Adipocyte (in vitro differentiated cells): ENCODE results near the gene PRPH2.

Experiments used
- DNase-seq: peaks from one replicate; pipeline ENCODE4 v3.0.0-alpha.2; 2015; ENCODE audit warnings: low read depth
- H3K27me3 ChIP-seq: replicated peaks from 2 replicates; pipeline ENCODE4 v1.7.0; 2013; ENCODE audit warnings: mild to moderate bottlenecking, low read length, moderate library complexity; ENCODE audit not compliant: control insufficient read depth, insufficient read depth
- H3K36me3 ChIP-seq: 2 replicates; pipeline ENCODE4 v1.7.0; 2013; ENCODE audit warnings: low read length, mild to moderate bottlenecking, moderate library complexity; ENCODE audit not compliant: control insufficient read depth, insufficient read depth, severe bottlenecking
- H3K4me1 ChIP-seq: 2 replicates; pipeline ENCODE4 v1.7.0; 2013; ENCODE audit warnings: mild to moderate bottlenecking, low read length, moderate library complexity; ENCODE audit not compliant: control insufficient read depth, insufficient read depth
- H3K4me3 ChIP-seq: 2 replicates; pipeline ENCODE4 v1.7.0; 2013; ENCODE audit warnings: mild to moderate bottlenecking, low read length, moderate library complexity
- H3K9ac ChIP-seq: 2 replicates; pipeline ENCODE4 v1.7.0; 2013; ENCODE audit warnings: mild to moderate bottlenecking, low read length, moderate library complexity
- H3K9me3 ChIP-seq: 2 replicates; pipeline ENCODE4 v1.7.0; 2013; ENCODE audit warnings: mild to moderate bottlenecking, low read length, moderate library complexity; ENCODE audit not compliant: control insufficient read depth

PRPH2 gene

DNA sequence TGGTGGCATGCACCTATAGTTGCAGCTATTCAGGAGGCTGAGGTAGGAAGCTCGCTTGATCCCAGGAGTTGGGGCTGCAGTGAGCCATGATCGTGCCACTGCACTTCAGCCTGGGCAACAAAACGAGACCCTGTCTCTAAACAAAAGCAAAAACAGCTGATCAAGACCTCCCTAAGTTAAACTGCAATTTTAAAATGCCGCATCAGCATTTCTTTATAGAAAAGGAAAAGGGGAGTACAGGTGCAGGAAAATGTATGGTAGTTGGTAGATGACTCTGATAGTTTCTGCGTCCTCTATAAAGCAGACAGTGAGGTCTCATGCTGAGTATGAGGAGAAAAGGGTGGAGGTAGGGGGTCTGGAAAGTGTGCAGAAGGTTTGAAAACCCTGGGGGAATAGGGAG lies 32.4 kb upstream of the PRPH2 start:
- no peak for DNase-seq
- no peaks in the 10 kb centered on the region for H3K36me3 ChIP-seq
- H3K9me3 ChIP-seq = no peaks in the 10 kb centered on the region
- no peak overlapping the region for H3K4me3 ChIP-seq
- H3K27me3 ChIP-seq = no peaks in the 10 kb centered on the region
- no peaks in the 10 kb centered on the region for H3K4me1 ChIP-seq
- no peak overlapping the region for H3K9ac ChIP-seq

DNA sequence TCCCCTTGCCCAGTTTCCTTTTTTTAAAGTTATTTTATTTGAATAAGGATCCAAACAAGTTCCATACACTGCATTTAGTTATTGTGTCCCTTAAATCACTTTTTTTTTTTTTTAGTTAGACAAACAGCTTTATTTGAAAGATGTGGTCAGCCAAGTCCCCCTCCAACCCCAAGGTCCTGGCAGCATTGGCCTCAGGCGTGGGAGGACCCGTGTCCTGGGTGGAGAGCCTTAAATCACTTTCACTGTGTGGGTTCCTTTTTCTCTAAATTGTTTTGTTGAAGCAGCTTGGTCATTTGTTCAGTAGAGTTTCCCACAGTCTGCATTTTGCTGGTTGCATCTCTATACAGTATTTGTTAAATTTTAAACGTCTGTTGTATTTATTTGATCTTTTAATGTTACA lies 28.7 kb upstream of the PRPH2 start:
- Histone ChIP-seq H3K9me3 (no peaks in the 10 kb centered on the region), H3K27me3 (no peaks in the 10 kb centered on the region), H3K4me3 (no peak overlapping the region), H3K4me1 (peaks cover 14% of the 10 kb centered on the region), H3K36me3 (no peaks in the 10 kb centered on the region), H3K9ac (no peak overlapping the region)
- no peak for DNase-seq

DNA sequence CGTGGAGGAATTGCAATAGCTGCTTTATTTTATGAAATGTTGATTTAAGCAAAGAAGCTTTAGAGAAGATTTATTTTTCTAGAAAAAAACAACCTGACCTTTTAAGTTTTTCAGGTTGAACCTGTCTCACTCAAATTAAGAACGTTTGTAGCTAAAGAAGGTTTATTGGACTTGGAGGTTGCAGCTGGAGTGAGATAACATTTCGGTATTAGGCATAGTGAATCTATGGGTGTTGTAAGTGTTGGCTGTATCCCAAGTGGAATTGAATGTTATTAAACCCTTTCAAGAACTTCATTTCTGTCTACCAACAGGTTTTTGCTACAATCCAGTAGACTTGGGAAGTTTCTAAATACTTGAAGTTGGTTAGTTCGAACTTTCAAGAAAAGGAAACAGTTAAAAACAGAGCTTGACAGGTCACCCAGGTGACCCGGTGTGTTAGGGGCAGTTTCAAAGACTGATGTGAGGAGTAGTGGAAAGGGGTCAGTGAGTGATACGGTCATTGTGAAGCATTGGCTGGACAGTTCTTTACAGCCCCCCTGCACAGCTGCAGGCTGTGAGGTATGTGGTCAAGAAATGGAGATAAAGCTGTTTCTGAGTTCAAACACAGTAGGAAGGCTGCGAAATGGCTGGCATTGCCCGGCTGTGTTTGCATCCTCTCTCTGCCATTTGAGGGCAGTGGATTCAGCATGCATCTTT lies 26.0 kb upstream of the PRPH2 start:
- Histone ChIP-seq H3K36me3 (no peaks in the 10 kb centered on the region), H3K4me1 (peaks cover 28% of the 10 kb centered on the region), H3K27me3 (no peaks in the 10 kb centered on the region), H3K4me3 (peak overlapping the region; percentile 98), H3K9ac (peak overlapping the region; percentile 100), H3K9me3 (no peaks in the 10 kb centered on the region)
- no peak for DNase-seq

DNA sequence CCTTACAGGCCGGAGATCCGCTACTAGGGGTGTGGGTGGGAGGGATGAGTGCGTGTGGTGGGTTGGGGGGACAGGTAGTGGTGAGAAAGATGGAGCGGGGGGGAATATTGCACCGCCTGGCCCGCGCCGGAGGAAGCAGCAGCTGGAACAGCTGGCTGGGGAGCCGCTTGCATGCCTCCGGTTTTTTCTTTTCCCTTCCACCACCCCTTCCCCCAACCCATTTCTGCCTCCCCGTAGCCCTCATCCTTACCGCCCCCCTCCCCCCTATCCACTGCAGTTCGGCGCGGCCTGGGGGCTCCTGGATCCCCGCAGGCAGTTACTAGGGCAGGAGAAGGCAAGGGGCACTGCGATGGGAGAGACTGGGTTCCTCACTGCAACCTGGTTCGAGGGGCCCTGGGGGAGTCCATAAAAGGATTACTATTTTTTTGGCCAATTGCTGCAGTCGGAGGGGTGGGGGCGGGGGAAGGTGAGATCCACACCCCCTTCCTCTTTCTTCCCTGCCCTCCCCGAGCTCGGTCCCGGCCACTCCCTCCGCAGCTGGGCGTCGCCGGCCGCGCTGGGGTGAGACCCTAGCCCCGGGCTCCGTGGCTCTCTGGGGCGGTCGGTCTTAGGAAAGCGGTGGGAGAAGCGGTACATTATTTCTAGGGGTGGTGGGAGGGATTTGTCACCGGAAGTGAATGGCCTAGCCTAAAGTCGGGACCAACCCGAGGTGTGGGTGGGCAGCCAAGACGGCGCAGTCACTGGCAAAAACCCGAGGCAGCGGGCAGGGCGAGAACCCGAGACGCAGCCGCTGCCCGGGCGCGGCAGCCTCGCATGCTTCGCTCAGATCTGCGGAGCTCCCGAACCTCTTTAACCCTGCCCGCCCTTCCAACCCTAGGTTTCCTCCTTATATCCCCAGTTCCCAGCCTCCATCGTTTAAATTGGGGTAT lies 24.3 kb upstream of the PRPH2 start:
- peak overlapping the region; percentile 100 for H3K9ac ChIP-seq
- H3K4me3 ChIP-seq = peak overlapping the region; percentile 98
- no peaks in the 10 kb centered on the region for H3K27me3 ChIP-seq

DNA sequence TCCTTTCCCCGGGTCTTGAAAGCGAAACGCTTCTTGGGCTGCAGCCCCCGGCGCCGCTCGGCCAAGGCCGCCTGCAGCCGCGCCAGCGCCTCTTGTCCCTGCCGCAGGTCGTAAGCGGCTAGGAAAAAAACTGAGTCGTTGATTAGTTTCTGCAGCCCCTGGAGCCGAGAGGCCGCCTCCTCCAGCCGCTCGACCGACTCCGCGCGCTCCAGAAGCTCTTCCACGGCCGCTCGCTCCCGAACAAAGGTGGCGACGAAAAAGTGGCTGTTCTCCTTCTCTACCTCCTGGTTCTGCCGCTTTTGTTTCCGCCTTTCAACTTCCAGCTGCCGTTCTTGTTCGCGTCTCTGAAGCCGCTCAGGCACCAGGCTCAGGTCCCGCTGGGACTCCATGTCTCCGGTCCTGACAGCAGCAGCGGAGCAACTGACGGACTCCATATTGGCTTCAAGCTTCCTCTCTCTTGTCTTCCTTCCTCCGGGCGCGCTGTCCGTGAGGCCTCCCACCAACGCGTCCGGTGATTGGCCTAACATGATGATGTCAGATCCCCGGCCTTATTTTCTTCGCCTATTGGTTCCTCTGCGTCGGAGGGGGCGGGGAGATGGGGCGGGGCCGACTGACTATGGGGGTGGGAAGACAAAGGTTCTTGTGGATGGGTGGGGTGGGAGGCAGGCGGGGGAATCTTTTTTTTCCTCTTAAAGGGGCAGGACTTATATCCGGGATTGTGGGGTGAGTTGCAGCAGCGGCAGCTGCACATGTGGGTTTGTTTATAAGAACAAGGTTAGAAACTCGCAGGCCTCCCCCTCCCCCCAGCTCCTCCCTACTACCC lies 23.5 kb upstream of the PRPH2 start, which contains the start of gene TBCC:
TBCC (minus strand) TSS at position 464 of the 823 bp plus-strand sequence; CDS start at position 434, 30 bp downstream.
- Histone ChIP-seq H3K9ac (peak within 1 kb of the TSS; percentile 100), H3K36me3 (no peaks in the 10 kb centered on the region), H3K27me3 (no peaks in the 10 kb centered on the region), H3K4me3 (peak within 1 kb of the TSS; percentile 100), H3K4me1 (peaks cover 53% of the 10 kb centered on the region), H3K9me3 (no peaks in the 10 kb centered on the region)
- peak; percentile 99 for DNase-seq

More for the DNA sequence above, 24.3 kb upstream of the PRPH2 start:
- Histone ChIP-seq H3K36me3 (no peaks in the 10 kb centered on the region), H3K9me3 (no peaks in the 10 kb centered on the region), H3K4me1 (peaks cover 44% of the 10 kb centered on the region)
- DNase-seq = peak; percentile 91

DNA sequence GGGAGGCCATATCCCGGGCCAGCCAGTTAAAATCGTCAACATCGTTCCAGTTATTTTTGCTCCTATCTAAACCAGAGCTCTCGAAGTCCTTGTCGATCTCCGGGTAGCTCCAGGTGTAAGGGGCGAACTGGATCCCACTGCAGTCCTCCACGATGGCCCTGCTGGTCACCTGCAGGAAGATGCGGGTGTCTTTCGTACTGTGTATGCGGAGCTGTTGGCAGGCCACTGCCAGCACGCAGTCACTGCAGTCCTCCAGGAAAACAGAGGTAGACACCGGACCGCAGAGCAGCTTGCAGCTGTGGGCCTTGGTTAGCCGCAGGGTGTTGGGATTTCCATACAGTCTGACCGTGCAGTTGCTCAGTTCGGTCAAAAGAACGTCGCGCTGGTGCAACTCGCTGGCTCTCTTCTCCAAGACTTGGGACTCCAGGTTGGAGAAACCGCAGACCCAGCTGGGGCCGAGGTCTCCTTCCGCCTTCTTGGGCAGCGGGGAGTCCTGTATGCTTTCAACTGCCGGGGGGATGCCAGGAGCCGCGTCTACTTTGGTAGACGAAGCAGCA lies 22.8 kb upstream of the PRPH2 start:
- peak; percentile 59 for DNase-seq
- Histone ChIP-seq H3K9me3 (no peaks in the 10 kb centered on the region), H3K36me3 (no peaks in the 10 kb centered on the region), H3K27me3 (no peaks in the 10 kb centered on the region), H3K9ac (peak overlapping the region; percentile 99), H3K4me1 (peaks cover 58% of the 10 kb centered on the region), H3K4me3 (peak overlapping the region; percentile 100)

DNA sequence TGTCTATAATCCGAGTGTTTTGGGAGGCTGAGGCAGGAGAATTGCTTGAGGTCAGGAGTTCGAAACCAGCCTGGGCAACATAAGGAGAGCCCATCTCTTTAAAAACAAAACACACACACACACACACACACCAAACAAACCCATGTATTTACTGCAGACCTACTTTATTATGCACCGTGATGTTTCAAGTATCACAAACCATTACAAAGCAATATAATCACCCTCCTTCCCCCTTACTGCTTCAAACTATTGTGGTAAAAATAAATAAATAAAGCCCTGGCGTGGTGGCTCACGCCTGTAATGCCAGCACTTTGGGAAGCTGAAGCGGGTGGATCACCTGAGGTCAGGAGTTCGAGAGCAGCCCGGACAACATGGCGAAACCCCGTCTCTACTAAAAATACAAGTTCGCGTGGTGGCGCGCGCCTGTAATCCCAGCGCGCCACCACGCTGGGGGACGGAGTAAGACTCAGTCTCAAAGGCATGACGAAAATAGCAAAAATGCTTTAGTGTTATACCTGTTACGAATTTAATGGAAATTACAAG lies 22.0 kb upstream of the PRPH2 start:
- no peaks in the 10 kb centered on the region for H3K9me3 ChIP-seq

DNA sequence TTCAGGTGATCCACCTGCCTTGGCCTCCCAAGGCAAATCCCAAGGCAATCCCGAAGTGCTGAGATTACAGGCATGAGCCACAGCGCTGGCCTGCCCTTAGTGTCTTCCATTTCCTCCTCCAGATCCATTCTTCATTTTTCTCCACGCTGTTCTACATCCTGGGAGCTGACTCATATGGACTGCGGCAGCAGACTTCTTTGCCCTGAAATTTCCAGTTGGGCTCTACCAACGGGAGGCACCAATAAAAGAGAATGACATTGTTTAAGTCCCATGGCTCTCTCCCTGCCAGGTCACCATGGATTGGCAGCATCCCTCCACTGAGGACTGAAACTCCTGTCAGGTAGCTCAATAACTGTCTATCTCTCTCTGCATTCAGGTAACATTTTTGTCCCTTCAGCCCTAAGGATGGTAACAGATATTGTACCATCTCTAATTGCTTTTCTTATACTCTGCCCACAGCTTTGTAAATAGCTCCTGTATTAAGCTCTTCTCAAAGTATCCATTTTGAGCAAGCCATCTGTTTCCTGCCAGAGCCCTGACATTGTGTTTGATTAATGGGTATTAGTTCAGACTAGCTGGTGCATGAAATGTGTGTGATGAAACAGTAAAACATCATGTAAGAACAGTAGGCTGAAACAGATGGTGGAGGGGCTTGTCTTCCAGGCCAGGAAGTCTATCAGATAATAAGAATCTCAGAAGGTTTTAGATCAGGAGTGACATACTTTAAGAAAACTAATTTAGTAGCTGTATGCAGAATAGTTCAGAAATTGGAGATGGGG lies 19.9 kb upstream of the PRPH2 start:
- DNase-seq = no peak

More for the DNA sequence above, 22.0 kb upstream of the PRPH2 start:
- H3K4me1 ChIP-seq = peaks cover 58% of the 10 kb centered on the region
- peak overlapping the region; percentile 99 for H3K9ac ChIP-seq
- H3K4me3 ChIP-seq = peak overlapping the region; percentile 100
- H3K27me3 ChIP-seq = no peaks in the 10 kb centered on the region
- no peak for DNase-seq
- H3K36me3 ChIP-seq = no peaks in the 10 kb centered on the region

DNA sequence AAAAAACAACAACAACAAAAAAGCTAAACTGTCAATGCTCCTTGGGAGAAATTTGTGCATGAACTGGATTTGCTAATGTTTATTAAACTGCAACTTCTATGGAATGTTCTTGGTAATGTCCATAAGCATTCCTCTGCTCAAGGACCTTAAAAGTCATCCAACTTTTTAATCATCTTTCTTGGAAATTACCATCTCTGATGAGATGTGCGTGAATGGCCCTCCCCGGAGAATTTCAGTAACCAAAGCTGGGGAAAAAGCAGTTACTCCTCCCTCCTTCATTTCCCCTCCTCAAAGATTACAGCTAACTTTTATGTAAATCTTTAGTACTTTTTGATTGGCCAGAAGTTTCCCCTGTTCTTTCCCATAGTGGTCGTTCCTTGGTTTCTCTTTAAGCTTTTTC lies 18.3 kb upstream of the PRPH2 start:
- Histone ChIP-seq H3K36me3 (no peaks in the 10 kb centered on the region), H3K9me3 (no peaks in the 10 kb centered on the region), H3K9ac (peak overlapping the region; percentile 50), H3K27me3 (no peaks in the 10 kb centered on the region), H3K4me3 (peak overlapping the region; percentile 36), H3K4me1 (peaks cover 45% of the 10 kb centered on the region)
- DNase-seq = peak; percentile 28

More for the DNA sequence above, 19.9 kb upstream of the PRPH2 start:
- H3K36me3 ChIP-seq = no peaks in the 10 kb centered on the region
- no peak overlapping the region for H3K9ac ChIP-seq
- H3K4me1 ChIP-seq = peaks cover 47% of the 10 kb centered on the region
- no peak overlapping the region for H3K4me3 ChIP-seq
- H3K27me3 ChIP-seq = no peaks in the 10 kb centered on the region
- no peaks in the 10 kb centered on the region for H3K9me3 ChIP-seq

DNA sequence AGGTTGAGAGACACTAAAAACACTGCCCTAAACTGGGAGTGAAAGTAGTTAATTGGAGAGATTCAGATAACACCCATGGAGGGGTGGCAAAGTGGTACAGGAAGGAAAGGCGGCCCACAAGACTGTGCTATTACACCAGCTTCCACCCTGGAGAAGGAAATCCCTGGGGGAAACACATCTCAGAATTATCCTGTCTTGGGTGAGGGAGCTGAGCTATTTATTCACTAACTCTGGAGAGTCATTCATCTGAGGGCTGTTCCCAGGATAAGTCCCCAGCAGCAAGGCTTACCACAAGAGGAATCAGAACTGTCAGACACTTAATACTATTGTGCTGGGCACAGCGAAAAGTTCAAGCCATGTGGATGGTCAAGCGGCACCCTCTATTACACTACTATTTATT lies 13.6 kb upstream of the PRPH2 start:
- Histone ChIP-seq H3K36me3 (no peaks in the 10 kb centered on the region), H3K4me1 (peaks cover 7% of the 10 kb centered on the region), H3K4me3 (no peak overlapping the region), H3K9me3 (no peaks in the 10 kb centered on the region), H3K27me3 (no peaks in the 10 kb centered on the region), H3K9ac (no peak overlapping the region)
- DNase-seq = no peak
